HG02571 (cell line): ENCODE measurements around the gene RHOT2.

Source experiments
- ATAC-seq: cut with Tn5 transposase; IDR thresholded peaks from one replicate; pipeline ENCODE4 v1.9.1; 2021; ENCODE audit warnings: mild to moderate bottlenecking, moderate library complexity; ENCODE audit not compliant: unreplicated experiment

RHOT2 gene

GRCh38 chr16:669666-670065 lies 1.7 kb downstream of the RHOT2 start:
- no peak for ATAC-seq

DNA sequence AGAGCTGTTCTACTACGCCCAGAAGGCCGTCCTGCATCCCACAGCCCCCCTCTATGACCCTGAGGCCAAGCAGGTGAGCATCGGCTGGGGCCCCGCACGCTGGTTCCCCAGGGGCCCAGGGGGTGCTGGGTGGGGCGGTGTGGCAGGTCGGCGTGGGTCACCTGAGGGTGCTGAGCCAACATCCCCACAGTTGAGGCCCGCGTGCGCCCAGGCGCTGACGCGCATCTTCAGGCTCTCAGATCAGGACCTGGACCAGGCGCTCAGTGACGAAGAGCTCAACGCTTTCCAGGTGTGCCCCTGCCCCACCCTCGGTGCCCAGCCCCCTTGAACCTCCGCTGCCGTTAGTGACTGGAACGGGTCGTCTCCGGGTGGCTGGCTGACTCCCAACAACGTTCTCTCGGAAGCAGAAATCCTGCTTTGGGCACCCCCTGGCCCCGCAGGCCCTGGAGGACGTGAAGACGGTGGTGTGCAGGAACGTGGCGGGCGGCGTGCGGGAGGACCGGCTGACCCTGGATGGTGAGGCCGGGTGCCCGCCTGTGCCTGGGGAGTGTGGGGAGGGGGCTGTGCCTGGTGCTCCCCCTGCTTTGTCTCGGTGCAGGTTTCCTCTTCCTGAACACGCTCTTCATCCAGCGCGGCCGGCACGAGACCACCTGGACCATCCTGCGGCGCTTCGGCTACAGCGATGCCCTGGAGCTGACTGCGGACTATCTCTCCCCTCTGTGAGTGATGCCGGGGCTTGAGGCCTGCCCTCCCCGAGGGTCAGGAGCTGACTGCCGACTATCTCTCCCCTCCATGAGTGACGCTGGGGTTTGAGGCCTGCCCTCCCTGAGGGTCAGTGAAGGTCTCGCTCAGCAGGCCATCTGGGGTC lies 2.8 kb downstream of the RHOT2 start:
- no peak for ATAC-seq

DNA sequence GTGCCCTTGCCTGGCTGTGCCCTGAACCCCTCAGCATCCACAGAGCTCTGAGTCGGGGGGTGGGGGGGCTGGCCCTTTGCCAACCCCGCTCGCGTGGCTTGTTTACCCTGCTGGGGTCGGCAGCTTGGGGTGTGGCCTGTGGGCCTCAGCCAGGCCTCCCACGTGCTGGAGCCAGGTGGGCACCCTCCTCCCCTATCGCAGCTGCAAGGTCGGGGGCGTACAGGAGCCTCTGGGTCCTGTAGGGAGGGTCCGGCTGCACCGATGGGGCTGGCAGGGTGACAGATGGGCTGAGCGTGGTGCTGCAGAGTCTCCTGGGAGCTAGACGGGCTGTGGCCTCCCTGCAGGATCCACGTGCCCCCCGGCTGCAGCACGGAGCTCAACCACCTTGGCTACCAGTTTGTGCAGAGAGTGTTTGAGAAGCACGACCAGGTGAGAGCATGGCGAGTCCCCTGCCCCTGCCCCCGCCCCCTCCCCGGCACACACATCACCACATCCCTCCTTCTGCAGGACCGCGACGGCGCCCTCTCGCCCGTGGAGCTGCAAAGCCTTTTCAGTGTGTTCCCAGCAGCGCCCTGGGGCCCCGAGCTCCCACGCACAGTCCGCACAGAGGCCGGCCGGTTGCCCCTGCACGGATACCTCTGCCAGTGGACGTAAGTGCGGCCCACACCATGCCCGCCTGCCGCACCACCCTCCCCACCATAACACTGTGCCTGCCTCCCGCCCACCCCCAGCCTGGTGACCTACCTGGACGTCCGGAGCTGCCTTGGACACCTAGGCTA lies 3.6 kb downstream of the RHOT2 start:
- ATAC-seq: no peak

DNA sequence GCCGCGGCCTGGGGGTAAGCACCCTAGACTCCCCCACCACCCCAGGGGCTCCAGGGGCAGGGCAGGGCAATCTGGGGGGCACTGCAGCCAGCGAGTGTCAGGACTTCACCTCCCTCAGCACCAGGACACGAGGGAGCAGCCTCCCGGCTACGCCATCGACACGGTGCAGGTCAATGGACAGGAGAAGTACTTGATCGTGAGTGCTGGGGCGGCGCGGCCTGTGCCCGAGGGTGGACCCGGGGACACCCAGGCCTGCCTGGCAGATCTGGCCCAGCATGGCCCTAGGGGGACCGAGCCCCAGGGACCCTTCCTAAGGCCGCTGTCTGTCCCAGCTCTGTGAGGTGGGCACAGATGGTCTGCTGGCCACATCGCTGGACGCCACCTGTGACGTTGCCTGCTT lies 4.4 kb downstream of the RHOT2 start:
- ATAC-seq: no peak

GRCh38 chr16:672851-673250 lies 4.9 kb downstream of the RHOT2 start:
- no peak for ATAC-seq

- no peak for ATAC-seq
These were observed 5.6 kb downstream of the RHOT2 start for GRCh38 chr16:673399-673991.

GRCh38 chr16:674214-674881 lies 6.4 kb downstream of the RHOT2 start:
- ATAC-seq: no peak

GRCh38 chr16:674968-675883 lies 7.3 kb downstream of the RHOT2 start, which contains the start of gene RHBDL1:
Gene RHBDL1, plus strand, starts transcription at chr16:675671. Its CDS starts 120 bp downstream, at chr16:675791.
- ATAC-seq: no peak

DNA sequence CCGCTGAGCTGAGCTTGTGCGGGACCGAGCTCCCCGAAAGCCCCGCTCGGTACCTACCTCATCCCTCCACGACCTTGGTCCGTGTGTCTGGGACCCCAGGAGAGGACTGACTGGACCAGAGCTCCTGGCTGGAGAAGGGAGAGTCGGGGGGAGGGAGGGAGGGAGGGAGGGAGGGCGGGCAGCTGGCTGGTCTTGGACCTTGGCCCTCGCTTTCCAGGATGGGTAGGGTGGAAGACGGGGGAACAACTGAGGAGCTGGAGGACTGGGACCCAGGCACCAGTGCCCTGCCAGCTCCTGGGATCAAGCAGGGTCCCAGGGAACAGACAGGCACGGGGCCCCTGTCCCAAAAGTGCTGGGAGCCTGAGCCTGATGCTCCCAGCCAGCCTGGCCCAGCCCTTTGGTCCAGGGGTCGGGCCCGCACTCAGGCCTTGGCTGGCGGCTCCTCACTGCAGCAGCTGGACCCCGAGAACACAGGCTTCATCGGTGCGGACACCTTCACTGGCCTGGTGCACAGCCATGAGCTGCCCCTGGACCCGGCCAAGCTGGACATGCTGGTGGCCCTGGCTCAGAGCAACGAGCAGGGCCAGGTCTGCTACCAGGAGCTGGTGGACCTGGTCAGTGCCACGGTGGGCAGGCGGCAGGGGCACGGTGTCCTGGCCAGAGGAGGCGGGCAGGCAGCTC lies 8.1 kb downstream of the RHOT2 start:
- no peak for ATAC-seq

DNA sequence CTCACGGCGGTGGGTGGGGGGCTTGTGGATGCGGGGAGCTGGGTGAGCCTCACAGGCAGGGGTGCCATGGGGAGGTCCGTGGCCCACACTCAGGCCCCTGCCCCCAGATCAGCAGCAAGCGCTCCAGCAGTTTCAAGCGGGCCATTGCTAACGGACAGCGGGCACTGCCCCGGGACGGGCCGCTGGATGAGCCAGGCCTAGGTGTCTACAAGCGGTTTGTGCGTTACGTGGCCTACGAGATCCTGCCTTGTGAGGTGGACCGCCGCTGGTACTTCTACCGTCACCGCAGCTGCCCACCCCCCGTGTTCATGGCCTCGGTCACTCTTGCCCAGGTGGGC lies 8.6 kb downstream of the RHOT2 start:
- no peak for ATAC-seq

- ATAC-seq: no peak
These were observed 9.0 kb downstream of the RHOT2 start for GRCh38 chr16:676913-677312.

GRCh38 chr16:677316-678190 lies 9.6 kb downstream of the RHOT2 start:
- no peak for ATAC-seq

DNA sequence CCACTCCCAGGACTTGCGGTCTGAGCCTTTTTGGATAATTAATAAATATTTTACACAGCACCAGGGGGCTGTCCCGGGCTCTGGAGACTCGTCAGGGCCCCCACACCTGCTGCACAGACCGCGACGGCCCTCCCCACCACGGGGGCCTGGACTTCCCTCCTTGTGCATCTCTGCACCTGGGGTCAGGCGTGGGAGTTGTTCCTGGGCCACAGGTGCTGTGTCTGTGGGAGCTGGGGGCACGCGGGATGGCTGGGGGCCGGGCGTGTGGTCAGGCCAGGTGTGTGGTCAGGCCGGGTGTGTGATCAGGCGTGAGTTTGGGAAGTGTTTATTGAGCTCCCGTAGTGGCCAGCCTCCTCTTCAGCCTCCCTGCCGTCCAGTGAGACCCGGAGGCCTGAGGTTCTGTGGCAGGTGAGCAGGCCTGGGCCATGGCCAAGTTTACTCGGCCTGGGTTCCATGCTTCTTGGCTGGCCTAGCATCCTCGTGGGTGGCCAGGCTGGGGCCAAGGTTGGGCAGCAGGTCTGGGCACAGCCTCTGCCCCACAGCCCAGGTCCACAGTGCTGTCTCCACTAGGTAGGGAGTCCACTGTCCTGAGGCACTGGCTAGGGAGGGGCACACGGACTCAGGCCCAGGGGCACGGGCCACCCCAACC lies 10.4 kb downstream of the RHOT2 start:
- no peak for ATAC-seq

DNA sequence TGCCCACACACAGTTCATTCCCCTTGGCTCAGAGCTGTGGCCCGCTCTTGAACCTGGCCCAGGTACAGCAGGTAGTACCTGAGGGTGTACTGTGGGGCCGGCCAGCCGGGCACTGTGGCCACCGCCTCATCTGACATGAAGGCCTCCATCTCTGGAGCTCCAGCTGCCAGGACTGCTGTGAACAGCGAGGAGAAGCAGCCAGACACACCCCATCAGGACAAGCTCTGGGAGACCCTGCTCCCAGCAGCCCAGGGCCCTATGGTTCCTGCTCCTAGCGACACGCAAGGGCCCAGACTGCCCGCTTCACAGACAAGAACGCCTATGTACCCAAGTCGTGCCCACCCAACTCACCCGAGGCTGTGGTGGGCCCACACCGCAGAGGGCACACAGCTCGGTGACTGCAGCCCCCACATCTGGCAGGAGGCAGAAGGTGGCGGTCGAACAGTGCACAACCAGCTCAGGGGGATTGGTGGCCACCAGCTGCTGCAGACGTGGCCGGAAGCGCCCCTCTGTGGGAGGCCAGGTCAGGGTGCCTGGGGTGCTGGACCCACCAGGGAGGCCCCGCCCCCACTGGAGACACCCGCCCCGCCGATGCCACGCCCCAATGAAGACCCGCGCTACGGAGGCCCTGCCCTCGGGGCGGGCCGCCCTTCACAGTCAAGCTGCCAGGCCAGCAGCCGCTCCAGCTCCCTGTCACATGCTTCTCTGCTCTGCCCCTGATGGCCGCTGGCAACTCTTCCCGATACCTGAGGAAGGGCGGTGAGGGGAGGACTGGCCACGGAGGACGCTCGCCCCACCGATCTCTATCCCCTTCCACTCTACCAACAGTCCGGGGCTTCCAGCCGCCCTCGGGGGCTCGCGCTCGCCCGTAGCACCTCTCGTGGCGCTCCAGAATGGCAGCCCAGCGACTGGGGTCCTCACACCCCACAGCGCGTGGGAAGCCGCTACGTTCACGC lies 11.2 kb downstream of the RHOT2 start:
- no peak for ATAC-seq

DNA sequence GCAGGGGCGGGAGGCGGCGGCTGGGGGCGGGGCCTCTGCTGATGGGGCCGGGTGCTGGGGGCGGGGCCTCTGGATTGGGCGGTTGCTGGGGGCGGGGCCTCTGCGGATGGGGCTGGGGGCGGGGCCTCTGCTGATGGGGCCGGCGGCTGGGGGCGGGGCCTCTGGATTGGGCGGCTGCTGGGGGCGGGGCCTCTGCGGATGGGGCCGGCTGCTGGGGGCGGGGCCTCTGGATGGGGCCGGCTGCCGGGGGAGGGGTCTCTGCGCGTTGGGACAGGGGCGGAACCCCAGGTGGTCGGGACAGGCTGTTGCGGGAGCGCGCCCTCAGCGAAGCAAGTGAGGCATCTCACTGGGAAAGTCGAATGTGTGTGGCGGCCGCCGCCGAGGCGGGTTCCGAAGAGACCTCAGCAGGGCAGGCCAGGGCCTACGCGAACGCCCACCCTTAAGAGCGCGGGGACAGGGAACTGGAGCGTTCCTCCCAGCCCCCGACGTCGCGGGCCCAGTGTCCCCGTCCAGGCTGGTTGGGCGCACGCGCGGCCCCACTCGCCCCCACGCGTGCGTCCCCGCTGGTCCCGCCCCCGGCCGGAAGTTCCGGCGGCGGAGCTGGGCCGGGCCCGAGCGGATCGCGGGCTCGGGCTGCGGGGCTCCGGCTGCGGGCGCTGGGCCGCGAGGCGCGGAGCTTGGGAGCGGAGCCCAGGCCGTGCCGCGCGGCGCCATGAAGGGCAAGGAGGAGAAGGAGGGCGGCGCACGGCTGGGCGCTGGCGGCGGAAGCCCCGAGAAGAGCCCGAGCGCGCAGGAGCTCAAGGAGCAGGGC lies 12.1 kb downstream of the RHOT2 start, which contains the start of gene STUB1:
Gene STUB1 (plus strand): TSS at position 597 of the 811 bp plus-strand sequence. CDS start 116 bp downstream, at position 713.
- peak; percentile 31 for ATAC-seq

- ATAC-seq: no peak
These were observed 12.7 kb downstream of the RHOT2 start for GRCh38 chr16:680625-680945.
